Heart left ventricle (tissue), 13 donors: ENCODE results near the gene OLFML2A.

Experiments used
- CTCF ChIP-seq, 12 donors: fragments of 200-600 bp; sonication (generic) in 4 of 12; IDR thresholded peaks; one replicate each; pipeline versions ENCODE4 v1.5.0 to v1.8.0; 2018 to 2022; ENCODE audit warnings: antibody characterized with exemption in 12 of 12, mild to moderate bottlenecking in 5 of 12
- POLR2A ChIP-seq, 2 donors: fragments of 450-650 bp; IDR thresholded peaks; one replicate each; pipeline ENCODE4 v1.6.1; 2017; ENCODE audit warnings: antibody characterized with exemption in 2 of 2, mild to moderate bottlenecking in 2 of 2, moderate library complexity in 2 of 2
- donor health status: ischemic (EF 13 %, LVEDD 7.1; RV severe dilation, severe dysfunction).
- donor health status: DM: no; HTN: yes; CAD: no.
- donor health status: DM: no; HTN: no; CAD: no.
- donor health status: ischemic (EF 25% LVEDD 6.9; RV normal size, moderate dysfunction).
- donor health status: ischemic (EF 25% LVEDD 5.7; RV mildly dilated, moderate dysfunction).
- donor health status: ischemic (EF 35%, LVEDD 5.7; RV mildly dilated, moderate dysfunction).
- donor health status: nonischemic (EF 11% LVEDD 7.7; RV severe dilation, severe dysfunction).
- donor health status: DM: yes; HTN: yes; CAD: no.
- donor health status: PGD.
- donor health status: ischemic (EF 29% LVEDD 5.4; RV normal size, mild dysfunction).
- donor health status: nonischemic (EF 23%, LVEDD 6.1; RV moderate dilation, normal function).

- TF ChIP-seq POLR2A (IDR thresholded peaks at IDR 0.05) (no peak), CTCF (IDR thresholded peaks at IDR 0.05) (no peak)
Measured at GRCh38 chr9:124790301-124790700, 13.4 kb downstream of the OLFML2A start.
